Measurements from ENCODE around the gene MAT2A.

The MAT2A gene

DNA sequence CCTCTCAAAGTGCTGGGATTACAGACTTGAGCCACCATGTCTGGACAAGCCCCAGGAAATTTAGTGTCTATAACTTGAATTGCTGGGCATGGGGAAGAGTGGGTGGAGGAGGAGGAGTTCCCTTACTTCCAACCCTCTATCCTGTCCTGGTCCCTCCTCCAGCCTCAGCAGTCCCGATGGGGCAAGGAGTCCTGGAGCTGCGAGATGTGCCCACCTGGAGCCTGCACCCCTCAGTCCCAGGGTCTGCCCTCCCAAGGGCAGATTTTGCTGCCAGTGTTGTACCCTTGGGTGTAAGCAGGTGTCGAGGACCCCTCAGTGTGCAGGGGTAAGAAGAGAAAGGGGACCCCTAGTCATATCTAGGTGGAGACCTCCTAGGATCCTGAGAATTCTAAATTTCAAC lies 41.2 kb downstream of the MAT2A start:
- TF ChIP-seq, protein P1, sequence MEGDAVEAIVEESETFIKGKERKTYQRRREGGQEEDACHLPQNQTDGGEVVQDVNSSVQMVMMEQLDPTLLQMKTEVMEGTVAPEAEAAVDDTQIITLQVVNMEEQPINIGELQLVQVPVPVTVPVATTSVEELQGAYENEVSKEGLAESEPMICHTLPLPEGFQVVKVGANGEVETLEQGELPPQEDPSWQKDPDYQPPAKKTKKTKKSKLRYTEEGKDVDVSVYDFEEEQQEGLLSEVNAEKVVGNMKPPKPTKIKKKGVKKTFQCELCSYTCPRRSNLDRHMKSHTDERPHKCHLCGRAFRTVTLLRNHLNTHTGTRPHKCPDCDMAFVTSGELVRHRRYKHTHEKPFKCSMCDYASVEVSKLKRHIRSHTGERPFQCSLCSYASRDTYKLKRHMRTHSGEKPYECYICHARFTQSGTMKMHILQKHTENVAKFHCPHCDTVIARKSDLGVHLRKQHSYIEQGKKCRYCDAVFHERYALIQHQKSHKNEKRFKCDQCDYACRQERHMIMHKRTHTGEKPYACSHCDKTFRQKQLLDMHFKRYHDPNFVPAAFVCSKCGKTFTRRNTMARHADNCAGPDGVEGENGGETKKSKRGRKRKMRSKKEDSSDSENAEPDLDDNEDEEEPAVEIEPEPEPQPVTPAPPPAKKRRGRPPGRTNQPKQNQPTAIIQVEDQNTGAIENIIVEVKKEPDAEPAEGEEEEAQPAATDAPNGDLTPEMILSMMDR (IDR thresholded peaks at IDR 0.05; ENCODE audit: insufficient read depth, low read depth, low read length, missing control alignments): no peak
- DNase-seq (ENCODE audit: low read depth): no peak

DNA sequence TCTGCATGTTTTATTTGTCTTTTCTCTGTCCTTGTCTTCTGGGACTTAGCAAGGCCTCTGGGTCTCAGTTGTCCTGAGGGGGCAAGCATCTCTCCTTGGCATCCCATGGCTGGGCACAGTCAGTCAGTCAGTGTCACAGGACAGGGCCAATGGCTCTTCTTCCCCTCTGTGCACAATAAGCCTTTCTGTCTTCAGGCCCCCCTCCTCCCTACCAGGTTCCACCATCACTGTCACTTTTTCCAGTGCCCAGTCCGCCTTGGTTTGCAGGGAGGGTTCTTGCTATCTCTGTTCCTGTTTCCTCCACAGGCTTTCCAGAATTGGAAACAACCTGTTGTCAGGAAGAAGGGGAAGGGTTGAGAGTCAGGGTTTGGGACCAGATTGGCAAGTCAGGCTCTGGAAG lies 43.5 kb downstream of the MAT2A start:
- no peak for DNase-seq (ENCODE audit: low read depth)
- H3K4me3 ChIP-seq (ENCODE audit: low read length): no peak overlapping the region
- TF ChIP-seq, protein P1 (IDR thresholded peaks at IDR 0.05; ENCODE audit: insufficient read depth, low read depth, low read length, missing control alignments): no peak

More for the DNA sequence above, 41.2 kb downstream of the MAT2A start:
- H3K4me3 ChIP-seq (ENCODE audit: low read length): no peak overlapping the region

GRCh38 chr2:85583667-85584353 lies 44.8 kb downstream of the MAT2A start:
- H3K4me3 ChIP-seq (ENCODE audit: low read length): no peak overlapping the region
- DNase-seq (ENCODE audit: low read depth): no peak
- TF ChIP-seq, protein P1 (IDR thresholded peaks at IDR 0.05; ENCODE audit: insufficient read depth, low read depth, low read length, missing control alignments): no peak

DNA sequence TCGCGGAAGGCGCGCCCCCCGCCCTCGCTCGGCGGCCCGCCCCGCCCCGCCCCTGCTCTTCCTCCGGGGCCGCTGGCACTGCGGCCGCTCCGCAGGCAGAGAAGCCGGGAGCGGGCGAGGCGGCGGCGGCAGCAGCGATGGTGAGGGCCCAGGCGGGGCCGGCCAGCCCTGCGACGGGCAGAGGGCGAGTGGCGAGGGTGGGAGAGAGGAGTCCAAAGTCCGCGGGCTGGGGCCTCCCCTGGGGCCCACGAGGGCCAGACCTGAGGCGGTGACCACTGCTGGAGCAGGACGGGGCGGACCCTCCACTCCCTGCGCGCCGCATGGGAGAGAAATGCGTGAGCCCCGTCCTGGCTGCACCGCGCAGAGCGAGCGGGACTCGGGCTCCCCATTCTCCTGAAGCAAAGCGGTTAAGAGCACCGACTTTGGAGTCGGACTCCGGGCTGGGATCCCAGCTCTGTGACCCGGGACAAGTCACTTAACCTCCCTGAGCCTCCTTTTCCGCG lies 45.4 kb downstream of the MAT2A start, which contains the start of gene VAMP5:
Gene VAMP5 (plus strand): TSS at position 78 of the 503 bp plus-strand sequence. CDS start 60 bp downstream, at position 138.
- no peak for DNase-seq (ENCODE audit: low read depth)
- no peak within 1 kb of the TSS for H3K4me3 ChIP-seq (ENCODE audit: low read length)
- TF ChIP-seq, protein P1 (IDR thresholded peaks at IDR 0.05; ENCODE audit: insufficient read depth, low read depth, low read length, missing control alignments): no peak

DNA sequence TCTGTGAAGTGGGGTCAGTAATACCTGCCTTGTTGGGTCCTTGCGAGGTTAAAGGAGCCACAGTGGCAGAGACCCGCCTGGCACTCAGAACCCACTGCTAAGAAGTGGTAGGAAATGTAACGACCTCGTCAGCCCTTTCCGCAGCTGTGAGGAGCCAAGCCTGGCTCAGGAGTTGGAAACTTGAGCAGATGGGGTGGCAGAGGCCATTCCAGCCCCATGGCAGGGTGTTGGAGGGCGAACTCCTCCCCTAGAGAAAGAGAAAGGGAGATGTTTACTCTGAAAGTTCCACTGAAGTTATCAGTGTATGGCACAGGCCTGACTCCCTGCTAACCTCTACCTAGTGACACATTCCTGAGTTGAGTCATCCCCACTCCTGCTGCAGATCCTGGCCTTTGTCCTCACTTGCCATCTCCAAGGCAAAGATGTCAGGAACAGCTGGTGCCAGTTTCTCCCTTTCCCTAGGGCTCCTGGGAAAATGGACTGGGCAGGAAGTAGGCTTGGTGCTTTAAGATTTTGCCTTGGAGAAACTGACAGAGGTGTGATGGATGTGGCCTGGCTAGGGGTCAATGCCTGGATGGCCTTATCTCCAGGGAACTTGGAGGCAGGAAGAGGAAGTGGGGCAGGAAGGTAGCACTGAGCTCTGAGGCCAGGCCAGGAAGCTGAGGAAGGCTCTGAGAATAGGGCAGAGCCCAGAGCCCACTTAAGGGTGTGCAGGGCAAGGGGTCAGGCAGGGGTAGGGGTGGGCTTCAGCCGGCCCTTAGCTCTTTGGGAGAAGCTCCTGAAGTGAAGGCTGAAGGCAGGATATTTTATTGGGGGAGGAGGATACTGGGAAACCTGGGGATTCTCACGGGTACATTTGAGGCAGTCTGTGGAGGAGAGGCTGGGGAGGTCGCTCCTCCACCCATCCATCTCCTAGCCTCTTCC lies 46.2 kb downstream of the MAT2A start:
- no peak overlapping the region for H3K4me3 ChIP-seq (ENCODE audit: low read length)
- TF ChIP-seq, protein P1 (IDR thresholded peaks at IDR 0.05; ENCODE audit: insufficient read depth, low read depth, low read length, missing control alignments): no peak
- peak; percentile 85 for DNase-seq (ENCODE audit: low read depth)

GRCh38 chr2:85585781-85586105 lies 46.8 kb downstream of the MAT2A start:
- no peak overlapping the region for H3K4me3 ChIP-seq (ENCODE audit: low read length)
- TF ChIP-seq, protein P1 (IDR thresholded peaks at IDR 0.05; ENCODE audit: insufficient read depth, low read depth, low read length, missing control alignments): no peak
- no peak for DNase-seq (ENCODE audit: low read depth)
